Mucosa of descending colon (tissue), 3 donors: ENCODE results near the gene MARCO. TPM values are rescaled to one million over a fixed set of nuclear protein-coding genes. Genes with fewer than 3 reads are reported as not detected.
A peak's percentile ranks its signal among the peaks of the same experiment; 100 is the strongest.

Source experiments
- ATAC-seq: fragments of 200-7000 bp; cut with Tn5 transposase; one replicate; pipeline ENCODE4 v1.9.1; 2020; ENCODE audit warnings: mild to moderate bottlenecking, moderate library complexity
- DNase-seq, 3 donors: peaks; one replicate each; pipeline ENCODE4 v3.0.0-alpha.2; 2020
- H3K36me3 ChIP-seq: fragments of 200-600 bp; one replicate; pipeline ENCODE4 v1.8.0; 2021; ENCODE audit warnings: low read depth, mild to moderate bottlenecking
- H3K4me1 ChIP-seq: fragments of 200-600 bp; one replicate; pipeline ENCODE4 v1.8.0; 2021; ENCODE audit warnings: low read depth, mild to moderate bottlenecking
- H3K4me3 ChIP-seq: fragments of 200-600 bp; one replicate; pipeline ENCODE4 v1.8.0; 2021; ENCODE audit warnings: mild to moderate bottlenecking
- H3K9me3 ChIP-seq: fragments of 200-600 bp; one replicate; pipeline ENCODE4 v1.8.0; 2021; ENCODE audit warnings: mild to moderate bottlenecking
- intact Hi-C, 2 donors: fragments of 100-400 bp; cut with DNase I in 1 of 2; cut with micrococcal nuclease in 1 of 2; formaldehyde crosslinking; loops; one replicate each; pipeline versions ENCODE4 v1.11.0 to v1.11.1; 2022; cut with DNase I, micrococcal nuclease
- total RNA-seq, 3 donors: library from RNA; stranded (reverse); fragmentation: NEBNext Ultra II Directional in 2 of 3; extraction: Animal tissue kit (Norgen Biotek cat#: 25700) in 2 of 3; gene quantifications; one replicate each; pipeline versions ENCODE4 v1.2.1 to v1.2.4, GENCODE V29; 2021 to 2023
- TF ChIP-seq, protein P1 (sequence below): fragments of 200-600 bp; IDR thresholded peaks from one replicate; pipeline ENCODE4 v1.8.0; 2022; ENCODE audit warnings: antibody characterized with exemption, mild to moderate bottlenecking
- donor health status: DM: no; HTN: no; CAD: no; lungs with moderate emphysema.
- donor health status: DM: no; HTN: no; CAD: no.
- donor health status: DM: no; HTN: yes; CAD: no.

The MARCO gene
- total RNA-seq, 3 donors from 2014 or later = 0.69 to 13.3 (median 10.4) TPM

DNA sequence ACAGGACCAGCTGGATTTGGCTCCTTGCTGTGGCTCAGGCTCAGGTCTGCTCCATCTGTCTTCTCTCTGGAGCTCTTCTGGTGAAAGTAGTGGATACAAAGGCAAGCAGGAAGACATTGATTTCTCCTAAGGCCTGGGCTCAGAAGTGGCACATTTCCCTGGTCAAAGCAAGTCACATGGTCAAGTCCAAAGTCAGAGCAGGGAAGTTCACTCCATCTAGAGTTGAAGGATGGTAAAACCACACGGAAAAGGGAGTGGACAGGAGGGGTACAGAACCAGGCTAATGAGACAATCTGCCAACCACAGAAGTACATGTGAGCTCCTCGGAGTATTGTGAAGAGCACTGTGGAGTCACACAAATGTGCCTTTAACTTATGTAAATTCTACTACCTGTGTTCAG, 66.1 kb downstream of the MARCO start:
- peak; percentile 80 for ATAC-seq
- no peaks in the 10 kb centered on the region for H3K4me1 ChIP-seq
- H3K9me3 ChIP-seq = peaks cover 3% of the 10 kb centered on the region
- TF ChIP-seq, protein P1, sequence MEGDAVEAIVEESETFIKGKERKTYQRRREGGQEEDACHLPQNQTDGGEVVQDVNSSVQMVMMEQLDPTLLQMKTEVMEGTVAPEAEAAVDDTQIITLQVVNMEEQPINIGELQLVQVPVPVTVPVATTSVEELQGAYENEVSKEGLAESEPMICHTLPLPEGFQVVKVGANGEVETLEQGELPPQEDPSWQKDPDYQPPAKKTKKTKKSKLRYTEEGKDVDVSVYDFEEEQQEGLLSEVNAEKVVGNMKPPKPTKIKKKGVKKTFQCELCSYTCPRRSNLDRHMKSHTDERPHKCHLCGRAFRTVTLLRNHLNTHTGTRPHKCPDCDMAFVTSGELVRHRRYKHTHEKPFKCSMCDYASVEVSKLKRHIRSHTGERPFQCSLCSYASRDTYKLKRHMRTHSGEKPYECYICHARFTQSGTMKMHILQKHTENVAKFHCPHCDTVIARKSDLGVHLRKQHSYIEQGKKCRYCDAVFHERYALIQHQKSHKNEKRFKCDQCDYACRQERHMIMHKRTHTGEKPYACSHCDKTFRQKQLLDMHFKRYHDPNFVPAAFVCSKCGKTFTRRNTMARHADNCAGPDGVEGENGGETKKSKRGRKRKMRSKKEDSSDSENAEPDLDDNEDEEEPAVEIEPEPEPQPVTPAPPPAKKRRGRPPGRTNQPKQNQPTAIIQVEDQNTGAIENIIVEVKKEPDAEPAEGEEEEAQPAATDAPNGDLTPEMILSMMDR = no peak
- intact Hi-C loops = loop anchor here in 1 of 2 donors (2.0 kb wide), 1 partner anchor 127 kb away; no protein-coding TSS in a partner anchor
- H3K4me3 ChIP-seq = no peak overlapping the region
- H3K36me3 ChIP-seq = no peaks in the 10 kb centered on the region
- peak in 1 of 3 donors; percentile 28 for DNase-seq

GRCh38 chr2:119009110-119009509, 67.1 kb downstream of the MARCO start:
- no peak overlapping the region for H3K4me3 ChIP-seq
- DNase-seq = no peak
- no peaks in the 10 kb centered on the region for H3K9me3 ChIP-seq
- TF ChIP-seq, protein P1 = no peak
- intact Hi-C loops = loop anchor here in 1 of 2 donors (2.0 kb wide), 1 partner anchor 128 kb away; no protein-coding TSS in a partner anchor
- ATAC-seq = no peak
- H3K36me3 ChIP-seq = no peaks in the 10 kb centered on the region
- no peaks in the 10 kb centered on the region for H3K4me1 ChIP-seq

GRCh38 chr2:119010336-119010735, 68.3 kb downstream of the MARCO start:
- intact Hi-C loops = no loop called here
- DNase-seq (no peak), ATAC-seq (no peak)
- TF ChIP-seq, protein P1 = no peak
- Histone ChIP-seq H3K36me3 (no peaks in the 10 kb centered on the region), H3K4me1 (no peaks in the 10 kb centered on the region), H3K4me3 (no peak overlapping the region), H3K9me3 (no peaks in the 10 kb centered on the region)

GRCh38 chr2:119011162-119011909, 69.3 kb downstream of the MARCO start:
- ATAC-seq (peak; percentile 68), DNase-seq (peak in 2 of 3 donors; percentile 29 to 52)
- H3K4me1 ChIP-seq = no peaks in the 10 kb centered on the region
- no peaks in the 10 kb centered on the region for H3K36me3 ChIP-seq
- no peak overlapping the region for H3K4me3 ChIP-seq
- intact Hi-C loops = no loop called here
- TF ChIP-seq, protein P1 = peak; percentile 15
- H3K9me3 ChIP-seq = no peaks in the 10 kb centered on the region

DNA sequence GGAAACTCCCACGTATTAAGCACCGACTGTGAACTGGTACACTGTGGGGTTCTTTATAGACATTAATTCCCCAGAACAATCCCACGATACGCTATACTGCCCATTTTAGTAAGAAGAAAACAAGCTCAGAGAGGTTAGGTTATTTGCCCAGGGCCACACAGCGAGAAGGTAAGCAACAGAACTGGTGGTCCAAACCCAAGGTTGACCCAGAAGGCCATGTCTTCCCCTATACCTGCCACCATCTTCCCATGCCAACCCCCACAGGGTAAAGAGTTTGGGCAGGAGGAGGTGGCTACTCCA, 69.9 kb downstream of the MARCO start:
- intact Hi-C loops = no loop called here
- no peaks in the 10 kb centered on the region for H3K9me3 ChIP-seq
- H3K4me1 ChIP-seq = no peaks in the 10 kb centered on the region
- no peaks in the 10 kb centered on the region for H3K36me3 ChIP-seq
- H3K4me3 ChIP-seq = no peak overlapping the region
- DNase-seq = no peak
- TF ChIP-seq, protein P1 = no peak
- ATAC-seq = no peak
